ENCODE data around the gene RIMBP2.
"Not testable (repeated sequence)": the region's sequence is repeated elsewhere in the genome, so short reads cannot be mapped to it uniquely, and the experiment has no call there.

Gene RIMBP2

DNA sequence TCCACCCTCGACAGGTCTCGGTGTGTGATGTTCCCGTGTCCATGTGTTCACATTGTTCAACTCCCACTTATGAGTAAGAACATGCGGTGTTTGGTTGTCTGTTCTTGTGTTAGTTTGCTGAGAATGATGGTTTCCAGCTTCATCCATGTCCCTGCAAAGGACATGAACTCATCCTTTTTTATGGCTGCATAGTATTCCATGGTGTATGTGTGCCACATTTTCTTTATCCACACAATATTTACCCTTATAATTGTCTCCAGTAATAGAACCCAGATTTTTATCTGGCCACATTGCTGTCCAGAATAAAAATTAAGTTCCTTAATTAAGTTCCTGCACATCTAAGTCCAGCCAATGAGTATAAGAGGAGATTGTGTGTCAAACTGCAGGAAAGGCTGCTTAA, 22.3 kb upstream of the RIMBP2 start:
- DNase-seq, result not testable (repeated sequence)

- no peak for DNase-seq
Measured at GRCh38 chr12:130737731-130738130, 21.6 kb upstream of the RIMBP2 start.

- DNase-seq, result no peak
Measured at GRCh38 chr12:130729344-130729743, 13.2 kb upstream of the RIMBP2 start.

DNA sequence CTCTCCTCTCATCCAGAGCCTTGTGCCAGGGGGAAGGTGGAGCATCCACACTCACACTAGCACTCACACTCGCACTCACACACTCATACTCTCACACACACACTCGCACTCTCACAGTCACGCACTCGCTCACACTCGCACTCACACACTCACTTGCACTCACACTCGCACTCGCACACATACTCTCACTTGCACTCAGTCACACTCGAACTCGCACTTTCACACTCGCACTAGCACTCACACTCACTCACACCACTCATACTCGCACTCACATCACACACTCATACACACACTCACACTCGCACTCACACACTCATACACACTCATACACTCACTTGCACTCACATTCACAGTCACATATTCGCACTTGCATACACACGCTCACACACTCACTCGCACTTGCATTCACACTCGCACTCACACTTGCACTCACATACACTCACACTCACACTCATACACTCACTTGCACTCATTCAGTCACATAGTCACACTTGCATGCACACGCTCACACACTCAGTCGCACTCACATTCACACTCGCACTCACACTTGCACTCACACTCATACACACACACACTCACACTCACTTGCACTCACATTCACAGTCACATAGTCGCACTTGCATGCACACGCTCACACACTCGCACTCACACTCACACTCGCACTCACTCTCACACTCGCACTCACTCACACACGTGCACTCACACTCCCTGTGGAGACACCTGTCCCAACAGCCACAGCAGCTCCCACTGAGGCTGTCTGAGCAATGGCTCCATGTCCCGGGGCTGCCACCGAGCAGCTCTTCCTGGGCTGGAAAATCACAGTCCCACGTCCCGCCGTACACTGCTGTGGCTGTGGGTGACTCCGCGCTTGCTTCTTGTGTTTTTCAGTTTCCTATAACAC, 12.3 kb upstream of the RIMBP2 start:
- no peak for DNase-seq

GRCh38 chr12:130719263-130719859, 3.3 kb upstream of the RIMBP2 start:
- no peak for DNase-seq

- DNase-seq, result no peak
Measured at GRCh38 chr12:130717752-130718151, 1.7 kb upstream of the RIMBP2 start.

DNA sequence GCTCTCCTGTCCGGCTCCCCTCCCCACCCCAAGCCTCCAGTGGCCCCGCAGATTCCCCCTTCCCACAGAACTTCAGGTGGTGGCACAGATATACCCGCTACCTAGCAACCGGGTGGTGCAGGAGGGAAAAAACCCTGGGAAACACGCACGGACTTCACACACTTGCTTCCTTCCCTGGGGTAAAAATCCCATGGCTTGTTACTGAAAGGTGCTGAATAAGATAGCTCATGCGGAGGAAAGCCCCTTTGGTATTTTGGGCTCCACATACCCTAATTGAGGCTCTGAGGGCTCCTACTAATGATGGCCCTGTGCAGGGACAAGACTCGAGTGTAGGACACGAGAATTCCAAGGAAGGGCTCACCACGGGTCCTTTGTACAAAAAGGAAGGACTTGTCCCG, 869 bp upstream of the RIMBP2 start:
- no peak for DNase-seq

DNA sequence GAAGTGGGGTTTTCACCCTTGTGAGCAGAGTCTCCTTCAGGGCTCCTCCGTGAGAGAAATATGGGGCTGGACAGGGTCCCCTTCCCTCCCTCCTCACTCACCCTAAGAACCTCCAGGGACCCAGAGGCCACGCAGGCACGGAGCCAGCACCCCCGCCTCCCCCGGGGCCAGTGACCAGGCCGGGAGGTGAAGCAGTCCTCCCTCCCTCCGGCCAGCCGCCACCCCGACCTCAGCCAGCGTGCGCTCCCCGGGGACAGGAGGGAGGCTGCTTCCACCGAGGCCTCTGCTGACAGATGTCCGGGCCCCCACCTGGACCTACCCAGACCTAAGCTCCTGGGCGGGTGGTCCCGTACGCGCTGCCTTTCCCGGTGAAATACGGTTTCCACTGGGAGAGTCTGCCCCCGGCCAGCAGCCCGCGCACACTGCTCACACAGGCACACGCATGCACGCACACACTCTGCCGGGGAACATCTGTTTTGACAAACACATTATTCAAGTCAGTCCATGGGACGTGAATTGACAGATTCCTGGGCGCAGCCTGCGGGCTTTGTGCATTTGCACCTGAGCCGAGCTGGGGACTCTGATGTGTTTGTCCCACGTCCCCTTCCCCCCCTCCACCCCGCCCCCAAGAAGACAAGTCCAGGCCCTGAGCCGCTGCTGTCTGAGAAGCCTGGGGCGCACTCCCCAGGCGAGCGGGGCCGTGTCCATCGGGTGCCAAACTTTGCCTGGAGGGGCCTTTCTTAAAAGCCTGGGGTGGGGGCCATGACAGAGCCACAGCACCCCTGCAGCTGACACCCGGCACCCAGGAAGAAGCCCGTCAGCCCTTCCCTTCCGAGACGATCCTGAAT, 725 bp downstream of the RIMBP2 start:
- DNase-seq, result no peak

GRCh38 chr12:130714591-130715149, 1.4 kb downstream of the RIMBP2 start:
- DNase-seq, result no peak

GRCh38 chr12:130714091-130714590, 2.0 kb downstream of the RIMBP2 start:
- no peak for DNase-seq

GRCh38 chr12:130713581-130713991, 2.5 kb downstream of the RIMBP2 start:
- DNase-seq, result no peak

DNA sequence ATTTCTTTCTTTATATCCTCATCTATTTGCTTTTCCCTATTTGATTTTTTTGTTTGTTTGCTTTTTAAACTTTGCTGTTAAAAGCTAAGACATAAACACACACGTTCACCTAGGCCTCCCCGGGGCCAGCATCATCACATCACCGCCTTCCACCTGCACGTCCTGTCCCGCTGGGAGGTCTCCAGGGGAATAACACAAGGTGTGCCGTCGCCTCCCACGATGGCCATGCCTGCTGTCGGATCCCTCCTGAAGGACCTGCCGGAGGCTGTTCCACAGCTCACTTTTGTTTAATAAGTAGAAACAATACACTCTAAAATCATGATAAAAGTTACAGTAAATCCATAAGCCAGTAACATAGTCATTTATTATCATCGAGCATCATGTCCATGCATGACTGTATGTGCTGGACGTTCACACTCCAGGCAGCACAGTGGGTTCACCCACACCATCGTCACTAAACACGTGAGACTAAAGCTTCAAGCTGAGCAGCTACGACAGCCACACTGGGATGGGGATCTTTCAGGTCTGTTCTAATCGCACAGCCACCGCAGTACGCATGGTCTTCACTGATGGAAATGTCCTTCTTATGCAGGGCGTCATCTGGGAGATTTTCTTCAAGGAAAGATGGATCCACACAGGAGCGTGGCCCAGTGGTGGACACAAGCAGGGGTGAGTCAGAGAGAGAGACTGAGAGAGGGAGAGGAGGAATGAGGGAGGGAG, 3.6 kb downstream of the RIMBP2 start:
- no peak for DNase-seq

DNA sequence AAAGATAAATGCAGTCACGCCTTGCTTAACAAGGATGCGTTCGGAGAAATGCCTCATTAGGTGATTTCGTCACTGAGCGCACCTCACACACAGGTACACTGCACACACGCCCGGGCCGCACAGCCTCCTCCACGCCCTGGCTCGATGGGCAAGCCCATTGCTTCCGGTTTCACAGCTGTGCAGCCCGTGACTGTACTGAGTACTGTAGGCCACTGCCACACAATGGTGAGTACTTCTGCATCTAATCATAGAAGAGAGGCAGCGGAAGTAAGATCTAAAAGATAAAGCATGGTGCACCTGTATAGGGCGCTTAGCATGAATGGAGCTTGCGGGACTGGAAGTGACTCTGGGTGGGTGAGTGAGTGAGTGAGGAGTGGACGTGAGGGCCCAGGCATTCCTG, 4.3 kb downstream of the RIMBP2 start:
- no peak for DNase-seq

DNA sequence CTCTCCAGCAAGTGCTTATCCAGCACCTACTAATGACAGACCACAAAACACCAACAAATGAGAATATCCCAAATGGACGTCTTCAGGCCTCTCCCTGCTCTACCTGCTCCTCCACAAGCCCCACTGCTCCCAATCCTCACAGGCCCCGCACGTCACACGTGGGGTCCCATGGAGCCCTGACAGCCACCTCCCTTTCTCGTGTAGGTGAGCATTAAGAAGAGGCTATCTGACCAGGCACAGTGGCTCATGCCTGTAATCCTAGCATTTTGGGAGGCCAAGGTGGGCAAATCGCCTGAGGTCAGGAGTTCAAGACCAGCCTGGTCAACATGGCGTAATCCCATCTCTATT, 5.4 kb downstream of the RIMBP2 start:
- DNase-seq, result no peak

DNA sequence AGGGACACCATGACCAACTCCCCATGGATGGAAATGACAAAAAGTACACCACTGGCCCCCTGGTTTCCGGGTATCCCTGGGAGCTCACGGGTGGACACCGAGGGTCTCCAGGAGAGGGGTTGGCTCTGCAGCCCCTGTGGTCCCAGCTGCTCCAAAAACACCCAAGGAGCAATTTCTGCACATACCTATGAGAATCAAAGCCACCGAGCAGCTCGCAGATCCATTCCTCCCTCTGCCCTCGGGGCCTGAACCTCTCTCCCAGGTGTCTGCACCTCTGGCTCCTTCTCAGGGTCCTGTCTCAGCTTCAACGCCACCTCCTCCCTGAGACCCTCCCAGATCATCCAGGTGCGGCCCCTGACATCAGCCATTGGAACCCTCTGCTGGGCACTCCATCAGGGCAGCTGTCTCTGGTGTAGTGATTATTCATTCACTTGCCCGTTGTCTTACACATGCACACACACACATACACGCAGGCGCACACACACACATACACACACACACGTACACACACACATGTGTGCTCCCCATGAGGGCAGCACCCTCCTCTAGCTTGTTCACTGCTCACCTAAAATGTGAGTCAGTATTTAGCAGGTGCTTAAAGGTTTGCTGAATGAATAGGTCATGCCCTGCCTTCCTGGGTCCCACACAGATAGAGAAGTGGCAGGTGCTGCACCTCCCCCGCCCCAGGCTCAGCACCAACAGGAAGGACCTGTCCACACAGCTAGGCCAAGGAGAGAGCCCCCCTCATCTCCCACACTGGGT, 5.9 kb downstream of the RIMBP2 start:
- no peak for DNase-seq

GRCh38 chr12:130709151-130709970, 6.7 kb downstream of the RIMBP2 start:
- no peak for DNase-seq

- DNase-seq, result no peak
Measured at GRCh38 chr12:130708648-130709047, 7.5 kb downstream of the RIMBP2 start.

- DNase-seq, result no peak
Measured at GRCh38 chr12:130707571-130707891, 8.6 kb downstream of the RIMBP2 start.

DNA sequence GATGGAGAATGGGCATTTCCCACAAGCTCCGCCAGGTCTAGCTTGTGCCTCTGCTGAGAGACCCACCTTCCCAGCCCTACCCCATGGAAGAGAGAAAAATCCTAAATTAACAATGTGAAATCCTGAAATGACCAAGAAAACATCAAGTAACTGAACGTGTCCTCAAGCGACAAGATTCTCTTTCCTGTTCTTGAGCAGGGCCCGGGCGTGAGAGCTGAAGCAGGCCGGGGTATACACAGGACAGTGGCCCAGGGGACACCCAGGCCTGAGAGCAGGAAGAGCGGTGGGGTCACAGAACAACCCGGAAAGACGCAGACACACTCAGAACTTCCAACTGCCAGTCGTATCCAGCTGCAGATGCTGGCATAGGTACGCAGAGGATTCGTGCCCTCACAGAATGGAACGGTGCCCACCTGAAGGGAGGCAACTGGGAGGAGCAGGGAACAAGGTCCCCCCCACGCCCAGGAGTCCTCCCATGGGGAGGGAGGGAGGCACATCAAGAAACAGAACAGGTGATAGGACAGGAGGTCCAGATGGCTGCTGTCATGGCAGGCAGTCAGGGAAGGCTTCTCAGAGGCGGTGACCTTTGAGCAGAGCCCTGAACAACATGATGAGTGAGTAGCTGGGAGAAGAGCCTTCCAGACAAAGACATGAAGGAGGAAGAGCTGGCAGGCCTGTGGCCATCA, 9.1 kb downstream of the RIMBP2 start:
- DNase-seq, result no peak

DNA sequence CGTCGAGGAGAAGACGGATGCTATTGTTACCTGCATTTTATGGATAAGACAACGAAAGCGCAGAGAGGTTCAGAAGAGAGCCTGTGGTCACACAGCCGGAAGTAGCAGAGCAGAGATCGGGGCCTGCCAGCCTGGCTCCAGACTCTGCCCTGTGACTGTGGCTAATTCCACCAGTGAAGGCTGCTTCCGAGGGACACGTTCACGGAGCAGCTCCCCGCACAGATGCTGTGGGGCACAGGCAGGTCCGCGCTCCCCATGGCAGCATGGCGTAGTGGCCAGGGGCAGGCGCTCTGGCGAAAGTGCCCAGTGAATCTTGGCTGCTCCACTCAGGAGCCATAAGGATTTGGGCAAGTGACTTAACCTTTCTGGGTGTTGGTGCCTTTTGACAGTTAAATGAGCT, 9.8 kb downstream of the RIMBP2 start:
- DNase-seq, result no peak
